AG20443 (cell line): ENCODE data around the gene ASIC4.
A peak's percentile ranks its signal among the peaks of the same experiment; 100 is the strongest.

Source experiments
- DNase-seq: peaks from one replicate; pipeline ENCODE4 v3.0.0; 2012; ENCODE audit warnings: low spot score, mixed read lengths

The ASIC4 gene, protein sequence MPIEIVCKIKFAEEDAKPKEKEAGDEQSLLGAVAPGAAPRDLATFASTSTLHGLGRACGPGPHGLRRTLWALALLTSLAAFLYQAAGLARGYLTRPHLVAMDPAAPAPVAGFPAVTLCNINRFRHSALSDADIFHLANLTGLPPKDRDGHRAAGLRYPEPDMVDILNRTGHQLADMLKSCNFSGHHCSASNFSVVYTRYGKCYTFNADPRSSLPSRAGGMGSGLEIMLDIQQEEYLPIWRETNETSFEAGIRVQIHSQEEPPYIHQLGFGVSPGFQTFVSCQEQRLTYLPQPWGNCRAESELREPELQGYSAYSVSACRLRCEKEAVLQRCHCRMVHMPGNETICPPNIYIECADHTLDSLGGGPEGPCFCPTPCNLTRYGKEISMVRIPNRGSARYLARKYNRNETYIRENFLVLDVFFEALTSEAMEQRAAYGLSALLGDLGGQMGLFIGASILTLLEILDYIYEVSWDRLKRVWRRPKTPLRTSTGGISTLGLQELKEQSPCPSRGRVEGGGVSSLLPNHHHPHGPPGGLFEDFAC

DNA sequence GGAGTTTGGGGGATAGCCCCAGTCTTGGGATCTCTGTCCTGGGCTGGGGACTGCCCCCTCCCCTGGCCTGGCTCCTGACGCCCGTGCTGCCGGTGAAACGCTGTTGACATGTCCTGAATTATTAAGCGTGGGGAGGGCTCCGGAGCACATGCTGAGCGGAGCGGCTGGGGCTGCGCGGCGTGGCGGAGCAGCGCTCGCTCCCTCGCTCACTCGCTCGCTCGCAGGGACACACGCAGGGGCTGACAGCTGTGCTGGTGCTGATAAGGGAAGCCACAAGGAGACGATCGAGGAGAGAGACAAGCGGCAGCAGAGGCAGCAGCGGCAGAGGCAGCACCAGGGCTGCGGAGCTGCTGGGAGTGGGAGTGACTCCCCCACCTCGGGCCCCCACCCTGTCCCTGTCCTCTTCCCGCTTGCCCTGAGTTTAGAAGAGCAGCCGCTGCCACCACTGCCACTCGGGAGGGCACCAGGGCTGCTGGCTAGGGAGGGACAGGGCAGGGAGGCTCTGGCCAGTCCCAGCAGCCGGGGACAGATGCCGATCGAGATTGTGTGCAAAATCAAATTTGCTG, at the start of gene ASIC4:
Gene ASIC4 (plus strand): TSS at position 287 of the 566 bp plus-strand sequence. CDS start 243 bp downstream, at position 530.
- peak; percentile 39 for DNase-seq

DNA sequence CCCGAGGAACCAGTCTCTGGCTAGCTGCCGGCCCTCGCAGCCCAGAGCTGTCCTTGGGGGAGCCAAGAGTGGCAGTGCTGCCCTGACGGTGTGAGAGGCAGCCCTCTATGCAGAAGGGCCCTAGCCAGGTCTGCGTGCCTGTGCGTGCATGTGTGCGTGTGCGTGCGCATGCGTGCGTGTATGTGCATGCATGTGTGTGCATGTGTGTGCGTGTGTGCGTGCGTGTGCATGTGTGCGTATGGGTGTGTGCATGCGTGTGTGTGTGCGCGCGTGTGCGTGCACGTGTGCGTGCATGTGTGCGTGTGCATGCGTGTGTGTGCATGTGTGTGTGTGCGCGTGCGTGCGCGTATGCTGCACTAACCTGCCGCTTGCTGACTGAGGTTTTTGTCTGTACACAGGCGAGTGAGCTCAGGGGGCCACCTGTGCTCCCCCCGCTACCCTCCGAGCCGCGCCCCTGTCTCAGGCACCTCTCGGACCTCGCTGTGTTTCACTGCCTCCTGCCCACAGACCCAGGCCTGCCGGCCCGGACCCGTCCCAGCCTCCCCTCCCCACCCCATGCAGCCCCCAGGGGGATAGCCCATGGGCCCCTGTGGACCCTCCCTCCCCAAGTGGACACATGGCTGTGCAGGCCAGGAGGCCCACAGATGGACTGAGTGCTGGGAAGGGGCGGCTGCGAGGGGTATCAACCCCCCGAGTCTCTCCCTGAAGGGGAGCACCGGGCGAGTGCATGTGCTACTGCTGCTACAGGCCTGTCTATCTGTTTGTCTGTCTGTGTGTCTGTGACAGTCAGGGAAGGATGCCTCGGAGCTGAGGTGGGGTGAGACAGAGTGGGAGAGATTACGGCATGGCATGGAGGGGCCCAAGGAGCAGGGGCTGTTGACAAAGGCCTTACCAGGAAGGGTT, 48.4 kb upstream of the ASIC4 start:
- no peak for DNase-seq

DNA sequence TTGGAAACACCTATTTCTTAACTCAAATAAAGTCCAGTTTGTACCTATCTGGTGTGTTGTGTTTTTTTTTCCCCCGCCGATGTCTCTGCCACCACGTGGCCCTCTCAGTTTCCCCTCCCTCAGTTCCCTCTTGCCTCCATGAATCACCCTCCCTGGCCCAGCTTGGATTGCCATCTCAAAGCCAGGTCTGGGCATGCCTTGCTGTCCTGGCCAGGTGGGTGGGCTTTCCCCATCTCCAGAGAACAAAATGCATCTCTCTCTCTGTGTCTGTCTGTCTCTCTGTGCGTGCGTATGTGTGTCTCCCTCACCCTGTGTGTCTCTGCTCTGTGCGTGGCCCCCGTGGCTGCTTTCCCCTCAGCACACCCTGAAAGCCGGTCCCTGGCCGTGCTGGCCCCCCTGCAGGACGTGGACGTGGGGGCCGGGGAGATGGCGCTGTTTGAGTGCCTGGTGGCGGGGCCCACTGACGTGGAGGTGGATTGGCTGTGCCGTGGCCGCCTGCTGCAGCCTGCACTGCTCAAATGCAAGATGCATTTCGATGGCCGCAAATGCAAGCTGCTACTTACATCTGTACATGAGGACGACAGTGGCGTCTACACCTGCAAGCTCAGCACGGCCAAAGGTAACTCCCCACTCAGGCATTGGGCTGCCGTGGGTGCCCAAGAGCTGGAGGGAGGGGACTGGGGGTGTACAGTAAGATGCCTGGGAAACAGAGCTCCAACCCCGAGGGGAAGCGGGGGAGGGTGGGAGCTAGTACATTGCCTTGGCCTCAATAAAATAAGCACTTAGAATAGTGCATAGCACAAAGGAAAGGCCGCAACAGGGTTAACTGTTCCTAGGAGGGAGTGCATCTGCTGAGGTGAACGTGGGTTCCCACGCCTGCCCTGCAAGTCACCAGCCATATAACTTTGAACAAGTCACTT, 47.2 kb upstream of the ASIC4 start:
- DNase-seq = no peak

DNA sequence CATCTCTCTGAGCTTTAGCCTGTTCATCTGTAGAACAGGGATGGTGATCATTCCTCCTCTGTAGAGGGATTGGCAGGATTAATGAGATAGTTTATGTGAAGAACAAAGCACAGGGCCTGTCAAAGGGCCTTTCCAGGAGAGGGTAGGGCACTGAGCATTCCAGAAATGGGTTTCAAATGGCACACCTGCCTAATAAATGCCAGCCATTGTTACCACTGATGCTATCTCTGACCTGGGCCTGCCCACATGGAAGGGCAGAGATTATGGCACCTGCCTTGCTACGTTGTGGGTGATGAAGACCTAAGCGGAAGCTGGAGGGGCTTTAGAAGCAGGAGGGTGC, 46.6 kb upstream of the ASIC4 start:
- DNase-seq = no peak

DNA sequence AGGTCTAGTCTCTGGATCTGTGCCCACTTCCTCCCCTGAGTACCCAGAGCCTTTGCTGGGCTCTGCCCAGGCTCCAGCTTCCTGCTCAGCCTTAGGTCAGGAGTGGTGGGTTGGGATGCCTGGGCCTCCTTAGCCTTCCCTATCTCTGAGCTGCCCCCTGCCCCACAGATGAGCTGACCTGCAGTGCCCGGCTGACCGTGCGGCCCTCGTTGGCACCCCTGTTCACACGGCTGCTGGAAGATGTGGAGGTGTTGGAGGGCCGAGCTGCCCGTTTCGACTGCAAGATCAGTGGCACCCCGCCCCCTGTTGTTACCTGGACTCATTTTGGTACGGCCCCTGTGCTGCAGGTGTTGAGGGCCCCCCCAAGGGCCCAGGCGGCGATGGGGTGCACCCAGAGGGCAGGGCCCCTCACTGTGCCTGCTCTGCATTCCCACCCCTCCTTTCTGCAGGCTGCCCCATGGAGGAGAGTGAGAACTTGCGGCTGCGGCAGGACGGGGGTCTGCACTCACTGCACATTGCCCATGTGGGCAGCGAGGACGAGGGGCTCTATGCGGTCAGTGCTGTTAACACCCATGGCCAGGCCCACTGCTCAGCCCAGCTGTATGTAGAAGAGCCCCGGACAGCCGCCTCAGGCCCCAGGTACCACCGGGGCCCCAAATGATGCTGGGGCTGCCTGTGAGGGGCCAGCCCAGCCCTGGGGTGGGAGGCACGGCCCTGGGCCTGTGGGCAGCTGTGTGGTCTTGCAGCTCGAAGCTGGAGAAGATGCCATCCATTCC, 45.7 kb upstream of the ASIC4 start:
- DNase-seq = no peak

DNA sequence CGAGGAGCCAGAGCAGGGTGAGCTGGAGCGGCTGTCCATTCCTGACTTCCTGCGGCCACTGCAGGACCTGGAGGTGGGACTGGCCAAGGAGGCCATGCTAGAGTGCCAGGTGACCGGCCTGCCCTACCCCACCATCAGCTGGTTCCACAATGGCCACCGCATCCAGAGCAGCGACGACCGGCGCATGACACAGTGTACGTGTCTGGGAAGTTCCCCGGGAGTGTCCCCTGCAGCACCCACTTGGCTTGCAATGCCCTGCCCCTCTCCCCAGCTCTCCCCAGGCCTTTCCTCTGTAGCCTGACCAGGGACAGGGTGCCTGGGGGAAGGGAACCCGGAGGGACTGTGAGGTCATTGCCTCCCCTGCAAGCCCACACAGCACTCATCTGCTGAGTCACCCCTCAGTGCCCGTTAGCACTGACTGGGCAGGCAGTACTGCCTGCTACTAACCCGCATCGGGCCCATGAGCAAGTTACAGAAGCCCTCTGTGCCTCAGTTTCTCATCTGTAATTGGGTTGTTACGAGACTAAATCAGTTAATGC, 45.0 kb upstream of the ASIC4 start:
- peak; percentile 85 for DNase-seq

DNA sequence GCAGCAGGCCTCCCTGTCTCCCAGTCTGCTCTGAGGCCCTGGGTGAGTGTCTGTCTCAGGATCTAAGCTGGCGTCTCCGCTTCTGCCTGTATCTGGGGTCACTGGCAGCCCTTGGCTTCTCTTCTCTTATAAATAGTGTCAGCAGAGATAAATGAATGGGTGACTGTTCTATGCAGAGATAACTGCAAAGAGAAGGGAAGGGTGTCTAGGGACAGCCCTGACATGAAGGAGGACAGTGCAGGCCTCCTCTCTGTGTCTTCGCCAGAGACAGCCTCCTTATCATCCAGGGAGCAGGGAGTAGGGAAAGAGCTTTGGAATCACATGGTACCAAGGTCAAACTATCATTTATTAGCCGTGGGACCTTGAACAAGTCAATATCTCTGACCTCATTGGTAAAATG, 43.9 kb upstream of the ASIC4 start:
- DNase-seq = no peak

DNA sequence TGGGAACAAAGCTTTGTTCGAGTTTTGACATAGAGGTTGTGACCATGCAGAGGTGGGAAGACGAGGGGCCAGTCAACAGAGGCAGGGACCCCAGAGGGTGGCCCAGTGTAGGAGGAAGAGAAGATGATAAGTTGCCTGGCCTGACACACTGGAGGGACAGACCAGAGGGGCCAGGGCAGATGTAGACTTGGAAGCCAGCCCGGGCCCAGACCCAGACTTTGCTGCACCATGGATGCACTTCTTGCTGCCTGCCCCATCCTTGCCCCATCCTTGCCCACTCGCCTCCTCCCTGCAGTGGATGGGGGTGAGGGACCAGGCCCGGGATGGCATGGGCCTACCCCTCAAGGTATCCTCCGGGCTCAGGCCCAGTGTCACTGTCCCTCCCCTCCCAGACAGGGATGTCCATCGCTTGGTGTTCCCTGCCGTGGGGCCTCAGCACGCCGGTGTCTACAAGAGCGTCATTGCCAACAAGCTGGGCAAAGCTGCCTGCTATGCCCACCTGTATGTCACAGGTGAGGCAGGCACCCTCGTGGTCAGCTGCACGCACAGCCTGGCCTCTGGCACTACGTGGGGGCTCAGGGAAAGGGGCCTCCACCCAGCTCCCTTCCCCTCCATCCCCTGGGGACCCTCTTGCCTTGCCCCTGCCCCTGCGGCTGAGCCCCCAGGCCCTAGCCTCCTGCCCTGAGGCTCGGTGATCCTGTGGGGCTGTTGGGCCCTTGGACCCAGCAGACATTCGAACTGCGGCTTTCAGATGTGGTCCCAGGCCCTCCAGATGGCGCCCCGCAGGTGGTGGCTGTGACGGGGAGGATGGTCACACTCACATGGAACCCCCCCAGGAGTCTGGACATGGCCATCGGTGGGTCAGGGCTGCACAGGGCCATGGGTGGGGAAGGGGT, 42.6 kb upstream of the ASIC4 start:
- DNase-seq = no peak

DNA sequence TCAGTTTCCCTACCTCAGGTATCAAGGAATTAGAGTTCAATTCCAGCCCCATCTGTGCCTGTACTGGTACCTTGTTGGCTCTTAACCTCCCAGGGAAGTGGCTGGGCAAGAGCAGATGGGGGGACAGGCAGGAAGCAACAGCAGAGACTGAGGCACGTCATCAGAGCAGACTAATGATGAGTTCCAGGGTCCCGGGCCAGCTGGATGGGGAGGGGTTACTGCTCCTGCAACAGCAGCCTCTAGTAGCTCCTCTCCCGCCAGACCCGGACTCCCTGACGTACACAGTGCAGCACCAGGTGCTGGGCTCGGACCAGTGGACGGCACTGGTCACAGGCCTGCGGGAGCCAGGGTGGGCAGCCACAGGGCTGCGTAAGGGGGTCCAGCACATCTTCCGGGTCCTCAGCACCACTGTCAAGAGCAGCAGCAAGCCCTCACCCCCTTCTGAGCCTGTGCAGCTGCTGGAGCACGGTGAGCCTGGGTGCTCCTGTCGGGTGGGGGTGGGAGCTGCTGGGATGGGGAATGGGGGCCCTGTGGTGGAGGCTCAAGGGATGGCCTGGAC, 41.6 kb upstream of the ASIC4 start:
- DNase-seq = no peak

DNA sequence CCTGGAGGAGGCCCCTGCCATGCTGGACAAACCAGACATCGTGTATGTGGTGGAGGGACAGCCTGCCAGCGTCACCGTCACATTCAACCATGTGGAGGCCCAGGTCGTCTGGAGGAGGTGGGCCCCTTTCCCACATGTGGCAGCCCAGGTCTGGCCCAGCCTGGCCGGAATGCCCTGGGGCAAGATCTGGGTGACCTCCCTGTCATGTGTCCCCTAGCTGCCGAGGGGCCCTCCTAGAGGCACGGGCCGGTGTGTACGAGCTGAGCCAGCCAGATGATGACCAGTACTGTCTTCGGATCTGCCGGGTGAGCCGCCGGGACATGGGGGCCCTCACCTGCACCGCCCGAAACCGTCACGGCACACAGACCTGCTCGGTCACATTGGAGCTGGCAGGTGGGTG, 40.8 kb upstream of the ASIC4 start:
- DNase-seq = no peak

DNA sequence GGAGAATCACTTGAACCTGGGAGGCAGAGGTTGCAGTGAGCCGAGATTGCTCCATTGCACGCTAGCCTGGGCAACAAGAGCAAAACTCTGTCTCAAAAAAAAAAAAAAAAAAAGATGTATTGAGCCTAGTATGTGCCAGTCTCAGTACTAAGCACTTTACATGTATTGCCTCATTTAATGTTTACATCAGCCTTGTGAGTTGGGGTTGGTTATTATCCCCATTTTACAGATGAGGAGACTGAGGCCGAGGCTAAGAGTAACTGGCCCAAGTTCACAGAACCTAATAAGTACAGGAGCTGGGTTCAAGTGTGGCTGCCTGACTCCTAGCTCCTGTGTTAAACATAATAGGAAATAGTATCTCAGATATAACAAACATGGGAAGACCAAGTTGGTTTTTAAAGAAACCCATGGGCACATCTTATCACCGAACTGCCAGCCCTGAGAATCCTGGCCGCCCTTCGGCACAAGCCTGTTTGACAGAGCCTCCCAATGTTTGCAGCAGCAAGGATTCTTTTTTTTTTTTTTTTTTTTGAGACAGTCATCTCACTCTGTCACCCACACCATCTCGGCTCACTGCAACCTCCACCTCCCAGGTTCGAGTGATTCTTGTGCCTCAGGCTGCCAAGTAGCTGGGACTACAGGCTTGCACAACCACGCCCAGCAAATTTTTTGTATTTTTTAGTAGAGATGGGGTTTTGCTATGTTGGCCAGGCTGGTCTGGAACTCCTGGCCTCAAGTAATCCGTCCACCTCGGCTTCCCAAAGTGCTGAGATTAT, 39.8 kb upstream of the ASIC4 start:
- no peak for DNase-seq

DNA sequence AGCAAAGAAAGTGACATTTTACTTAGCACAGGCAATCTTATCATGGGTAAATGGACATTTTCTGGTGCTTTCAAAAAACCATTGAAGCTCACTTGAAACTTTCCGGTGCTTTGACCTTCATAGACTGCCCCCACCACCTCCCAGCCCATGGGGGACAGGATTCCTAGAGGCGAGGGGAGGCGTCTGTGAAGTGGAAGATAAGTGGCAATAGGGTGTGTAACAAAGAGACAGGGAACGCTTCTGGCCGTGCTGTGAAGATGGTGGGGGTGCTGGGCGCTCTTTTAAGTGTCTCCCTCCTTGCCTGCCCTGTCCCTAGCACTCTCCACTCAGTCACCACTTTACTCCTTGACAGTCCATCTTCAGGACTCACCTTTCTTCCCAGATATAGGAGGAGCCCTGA, 39.0 kb upstream of the ASIC4 start:
- no peak for DNase-seq

DNA sequence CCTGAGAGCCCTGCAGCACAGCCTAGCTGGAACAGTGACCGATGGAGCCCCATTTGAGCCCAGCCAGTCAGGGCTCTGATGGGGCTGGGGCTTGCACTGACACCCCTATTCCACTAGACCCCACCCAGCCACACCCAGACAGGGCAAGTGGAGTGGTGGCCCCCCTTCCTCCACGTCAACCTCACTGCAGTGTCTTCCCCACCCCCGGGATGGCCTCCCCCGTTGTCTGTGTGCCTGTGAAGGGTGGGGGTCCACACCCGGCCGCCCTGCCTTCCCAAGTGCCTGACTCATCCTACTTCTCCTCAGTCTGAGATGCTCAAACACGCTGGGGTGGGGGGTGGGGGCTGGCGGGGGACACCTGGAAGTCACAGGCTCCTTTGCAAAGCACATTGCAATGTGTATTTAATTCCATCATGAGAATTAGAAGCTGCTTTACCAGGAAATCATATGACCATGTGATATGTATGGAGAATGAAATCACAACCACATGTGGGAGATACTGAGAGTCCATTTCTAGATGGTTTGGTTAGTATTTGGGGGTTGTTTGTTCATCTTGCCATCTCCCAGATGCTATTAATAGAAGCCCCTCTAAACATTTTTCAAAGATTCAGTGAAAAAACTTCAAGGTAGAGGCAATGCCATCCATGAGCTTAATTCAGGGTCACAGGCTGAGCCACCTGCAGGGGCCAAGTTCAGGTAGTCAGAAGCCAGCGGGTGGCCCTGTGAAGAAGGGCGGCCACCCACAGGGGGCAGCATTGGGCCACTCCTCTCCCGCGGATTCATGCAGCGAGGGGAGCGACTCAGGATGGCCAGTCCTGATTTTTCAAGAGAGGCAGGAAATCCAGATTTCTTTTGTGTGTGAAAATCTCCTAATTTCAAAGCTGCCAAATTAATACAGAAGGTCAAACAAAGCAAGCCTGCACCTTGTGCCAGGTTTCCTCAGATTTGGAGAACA, 38.3 kb upstream of the ASIC4 start:
- DNase-seq = peak; percentile 85

DNA sequence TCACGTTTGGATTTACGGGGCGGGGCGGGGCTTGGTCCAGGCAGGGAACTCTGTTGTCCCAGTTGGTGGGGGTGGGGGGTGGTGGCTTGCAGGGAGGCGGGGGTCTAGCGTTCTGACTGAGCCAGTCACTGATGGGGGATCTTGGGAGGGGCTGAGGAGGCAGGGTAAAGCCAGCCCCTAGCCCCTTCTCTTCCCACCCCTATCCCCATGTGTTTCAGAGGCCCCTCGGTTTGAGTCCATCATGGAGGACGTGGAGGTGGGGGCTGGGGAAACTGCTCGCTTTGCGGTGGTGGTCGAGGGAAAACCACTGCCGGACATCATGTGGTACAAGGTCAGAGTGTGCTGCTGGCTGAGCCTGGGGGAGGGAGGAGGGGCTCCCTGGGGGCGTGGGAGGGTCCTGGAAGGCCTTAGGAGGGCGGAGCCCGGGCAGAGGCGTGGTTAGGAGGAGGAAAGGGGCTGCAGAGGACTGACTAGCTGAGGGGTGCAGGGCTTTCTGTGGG, 37.6 kb upstream of the ASIC4 start:
- no peak for DNase-seq

DNA sequence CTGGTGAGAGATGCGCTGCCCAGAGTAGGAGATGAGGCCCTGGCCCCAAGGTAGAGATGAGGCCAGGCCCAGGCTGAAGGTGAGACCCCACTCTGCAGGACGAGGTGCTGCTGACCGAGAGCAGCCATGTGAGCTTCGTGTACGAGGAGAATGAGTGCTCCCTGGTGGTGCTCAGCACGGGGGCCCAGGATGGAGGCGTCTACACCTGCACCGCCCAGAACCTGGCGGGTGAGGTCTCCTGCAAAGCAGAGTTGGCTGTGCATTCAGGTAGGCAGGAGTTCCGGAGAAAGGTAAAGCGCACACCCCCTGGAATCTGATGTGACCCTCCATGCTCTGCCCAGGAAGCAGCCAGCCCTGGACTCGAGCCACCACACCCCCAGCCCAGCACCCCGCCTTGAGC, 37.1 kb upstream of the ASIC4 start:
- DNase-seq = no peak

DNA sequence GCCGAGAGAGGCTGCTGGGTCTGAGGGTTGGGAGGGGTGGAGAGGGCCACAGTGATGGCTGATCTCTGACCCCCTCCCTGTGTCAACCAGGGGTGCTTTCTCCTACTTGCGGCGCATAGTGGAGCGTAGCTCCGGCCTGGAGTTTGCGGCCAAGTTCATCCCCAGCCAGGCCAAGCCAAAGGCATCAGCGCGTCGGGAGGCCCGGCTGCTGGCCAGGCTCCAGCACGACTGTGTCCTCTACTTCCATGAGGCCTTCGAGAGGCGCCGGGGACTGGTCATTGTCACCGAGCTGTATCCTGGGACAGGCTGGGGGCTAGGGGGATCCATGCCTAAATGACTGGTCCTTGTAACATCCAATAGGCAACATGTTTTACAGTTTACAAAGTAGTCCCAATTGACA, 36.5 kb upstream of the ASIC4 start:
- DNase-seq = no peak

DNA sequence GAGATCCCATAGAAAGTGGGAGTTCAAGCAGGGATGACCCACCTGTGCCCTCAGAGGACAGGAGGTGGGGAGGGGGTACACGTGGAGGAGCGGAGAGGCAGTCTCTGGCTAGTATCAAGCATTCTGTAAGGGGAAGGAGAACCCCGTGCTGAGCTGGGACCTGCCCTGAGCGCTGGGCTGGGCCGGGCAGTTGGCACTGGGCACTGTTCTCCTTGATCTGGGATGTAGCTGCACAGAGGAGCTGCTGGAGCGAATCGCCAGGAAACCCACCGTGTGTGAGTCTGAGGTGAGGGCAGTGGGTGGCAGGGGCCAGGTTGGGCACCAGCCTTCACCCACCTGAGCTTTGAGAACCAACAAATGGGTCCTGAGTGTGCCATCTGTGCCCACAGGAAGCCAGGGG, 35.4 kb upstream of the ASIC4 start:
- DNase-seq = no peak
